Mononuclear cell (primary cell): Measurements from ENCODE around the gene ZNF385C. TPM values are rescaled to one million over a fixed set of nuclear protein-coding genes. Genes with fewer than 3 reads are reported as not detected.
"Not testable (repeated sequence)": the region's sequence is repeated elsewhere in the genome, so short reads cannot be mapped to it uniquely, and the experiment has no call there.

Source experiments
- H3K27me3 ChIP-seq: 2 replicates; pipeline ENCODE4 v1.6.0; 2011; ENCODE audit warnings: low read length, control low read depth; ENCODE audit not compliant: insufficient read depth
- H3K4me1 ChIP-seq: 2 replicates; pipeline ENCODE4 v1.5.1; 2011; ENCODE audit warnings: mild to moderate bottlenecking, low read length, control low read depth; ENCODE audit not compliant: insufficient read depth
- H3K4me3 ChIP-seq: 2 replicates; pipeline ENCODE4 v1.5.1; 2011; ENCODE audit warnings: mild to moderate bottlenecking, low read length, moderate library complexity
- H3K9me3 ChIP-seq: 2 replicates; pipeline ENCODE4 v1.5.1; 2011; ENCODE audit warnings: low read depth, mild to moderate bottlenecking, control low read depth, low read length
- total RNA-seq: library from RNA; depleted of rRNA; stranded (reverse); fragments of >200 nt; gene quantifications from one replicate; pipeline ENCODE4 v1.2.3, GENCODE V29; 2012

Gene ZNF385C
- 0.10 TPM for total RNA-seq

GRCh38 chr17:42097691-42098631 lies at the start of gene ZNF385C:
Gene ZNF385C, minus strand, starts transcription at chr17:42098473. Its CDS starts 35,417 bp downstream, at chr17:42063056.
- no peaks in the 10 kb centered on the region for H3K9me3 ChIP-seq
- peaks cover 15% of the 10 kb centered on the region for H3K27me3 ChIP-seq
- peaks cover 8% of the 10 kb centered on the region for H3K4me1 ChIP-seq
- H3K4me3 ChIP-seq: no peak within 1 kb of the TSS

- no peaks in the 10 kb centered on the region for H3K27me3 ChIP-seq
- no peak overlapping the region for H3K4me3 ChIP-seq
Measured at GRCh38 chr17:42146911-42147607, 48.8 kb upstream of the ZNF385C start.

GRCh38 chr17:42143138-42143537 lies 44.9 kb upstream of the ZNF385C start:
- not testable (repeated sequence) for H3K4me3 ChIP-seq, H3K27me3 ChIP-seq, H3K9me3 ChIP-seq
- peaks cover 22% of the 10 kb centered on the region for H3K4me1 ChIP-seq

More at GRCh38 chr17:42146911-42147607, 48.8 kb upstream of the ZNF385C start:
- Histone ChIP-seq H3K9me3 (no peaks in the 10 kb centered on the region), H3K4me1 (no peaks in the 10 kb centered on the region)

- H3K4me1 ChIP-seq: peaks cover 24% of the 10 kb centered on the region
- no peak overlapping the region for H3K4me3 ChIP-seq
- no peaks in the 10 kb centered on the region for H3K27me3 ChIP-seq
- no peaks in the 10 kb centered on the region for H3K9me3 ChIP-seq
Measured at GRCh38 chr17:42142371-42142896, 44.2 kb upstream of the ZNF385C start.

GRCh38 chr17:42141382-42141781 lies 43.1 kb upstream of the ZNF385C start:
- Histone ChIP-seq H3K27me3 (no peaks in the 10 kb centered on the region), H3K4me3 (no peak overlapping the region), H3K9me3 (no peaks in the 10 kb centered on the region), H3K4me1 (peaks cover 30% of the 10 kb centered on the region)

- not testable (repeated sequence) for H3K9me3 ChIP-seq, H3K4me3 ChIP-seq, H3K27me3 ChIP-seq
- peaks cover 37% of the 10 kb centered on the region for H3K4me1 ChIP-seq
Measured at GRCh38 chr17:42140690-42141089, 42.4 kb upstream of the ZNF385C start.

GRCh38 chr17:42138749-42139492 lies 40.6 kb upstream of the ZNF385C start:
- H3K9me3 ChIP-seq: no peaks in the 10 kb centered on the region
- no peaks in the 10 kb centered on the region for H3K27me3 ChIP-seq
- peaks cover 54% of the 10 kb centered on the region for H3K4me1 ChIP-seq
- H3K4me3 ChIP-seq: no peak overlapping the region

- Histone ChIP-seq H3K4me3 (no peak overlapping the region), H3K27me3 (no peaks in the 10 kb centered on the region), H3K9me3 (no peaks in the 10 kb centered on the region), H3K4me1 (peaks cover 75% of the 10 kb centered on the region)
Measured at GRCh38 chr17:42136654-42137051, 38.4 kb upstream of the ZNF385C start.

GRCh38 chr17:42135664-42136653 lies 37.7 kb upstream of the ZNF385C start:
- H3K4me3 ChIP-seq: no peak overlapping the region
- H3K9me3 ChIP-seq: no peaks in the 10 kb centered on the region
- H3K4me1 ChIP-seq: peaks cover 75% of the 10 kb centered on the region
- no peaks in the 10 kb centered on the region for H3K27me3 ChIP-seq

GRCh38 chr17:42135151-42135550 lies 36.9 kb upstream of the ZNF385C start:
- Histone ChIP-seq H3K4me1 (peaks cover 80% of the 10 kb centered on the region), H3K9me3 (no peaks in the 10 kb centered on the region), H3K4me3 (no peak overlapping the region), H3K27me3 (no peaks in the 10 kb centered on the region)

- no peaks in the 10 kb centered on the region for H3K9me3 ChIP-seq
- no peak overlapping the region for H3K4me3 ChIP-seq
- no peaks in the 10 kb centered on the region for H3K27me3 ChIP-seq
- peaks cover 73% of the 10 kb centered on the region for H3K4me1 ChIP-seq
Measured at GRCh38 chr17:42133461-42134041, 35.3 kb upstream of the ZNF385C start.

GRCh38 chr17:42132941-42133340 lies 34.7 kb upstream of the ZNF385C start:
- Histone ChIP-seq H3K4me1 (peaks cover 67% of the 10 kb centered on the region), H3K4me3 (no peak overlapping the region), H3K27me3 (no peaks in the 10 kb centered on the region), H3K9me3 (no peaks in the 10 kb centered on the region)

- H3K27me3 ChIP-seq: no peaks in the 10 kb centered on the region
- H3K4me1 ChIP-seq: peaks cover 67% of the 10 kb centered on the region
- H3K9me3 ChIP-seq: no peaks in the 10 kb centered on the region
- H3K4me3 ChIP-seq: no peak overlapping the region
Measured at GRCh38 chr17:42131981-42132432, 33.7 kb upstream of the ZNF385C start.
